ENCODE measurements around the gene CILP2.

The CILP2 gene, protein sequence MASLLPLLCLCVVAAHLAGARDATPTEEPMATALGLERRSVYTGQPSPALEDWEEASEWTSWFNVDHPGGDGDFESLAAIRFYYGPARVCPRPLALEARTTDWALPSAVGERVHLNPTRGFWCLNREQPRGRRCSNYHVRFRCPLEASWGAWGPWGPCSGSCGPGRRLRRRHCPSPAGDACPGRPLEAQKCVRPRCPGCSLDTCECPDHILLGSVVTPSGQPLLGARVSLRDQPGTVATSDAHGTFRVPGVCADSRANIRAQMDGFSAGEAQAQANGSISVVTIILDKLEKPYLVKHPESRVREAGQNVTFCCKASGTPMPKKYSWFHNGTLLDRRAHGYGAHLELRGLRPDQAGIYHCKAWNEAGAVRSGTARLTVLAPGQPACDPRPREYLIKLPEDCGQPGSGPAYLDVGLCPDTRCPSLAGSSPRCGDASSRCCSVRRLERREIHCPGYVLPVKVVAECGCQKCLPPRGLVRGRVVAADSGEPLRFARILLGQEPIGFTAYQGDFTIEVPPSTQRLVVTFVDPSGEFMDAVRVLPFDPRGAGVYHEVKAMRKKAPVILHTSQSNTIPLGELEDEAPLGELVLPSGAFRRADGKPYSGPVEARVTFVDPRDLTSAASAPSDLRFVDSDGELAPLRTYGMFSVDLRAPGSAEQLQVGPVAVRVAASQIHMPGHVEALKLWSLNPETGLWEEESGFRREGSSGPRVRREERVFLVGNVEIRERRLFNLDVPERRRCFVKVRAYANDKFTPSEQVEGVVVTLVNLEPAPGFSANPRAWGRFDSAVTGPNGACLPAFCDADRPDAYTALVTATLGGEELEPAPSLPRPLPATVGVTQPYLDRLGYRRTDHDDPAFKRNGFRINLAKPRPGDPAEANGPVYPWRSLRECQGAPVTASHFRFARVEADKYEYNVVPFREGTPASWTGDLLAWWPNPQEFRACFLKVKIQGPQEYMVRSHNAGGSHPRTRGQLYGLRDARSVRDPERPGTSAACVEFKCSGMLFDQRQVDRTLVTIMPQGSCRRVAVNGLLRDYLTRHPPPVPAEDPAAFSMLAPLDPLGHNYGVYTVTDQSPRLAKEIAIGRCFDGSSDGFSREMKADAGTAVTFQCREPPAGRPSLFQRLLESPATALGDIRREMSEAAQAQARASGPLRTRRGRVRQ

DNA sequence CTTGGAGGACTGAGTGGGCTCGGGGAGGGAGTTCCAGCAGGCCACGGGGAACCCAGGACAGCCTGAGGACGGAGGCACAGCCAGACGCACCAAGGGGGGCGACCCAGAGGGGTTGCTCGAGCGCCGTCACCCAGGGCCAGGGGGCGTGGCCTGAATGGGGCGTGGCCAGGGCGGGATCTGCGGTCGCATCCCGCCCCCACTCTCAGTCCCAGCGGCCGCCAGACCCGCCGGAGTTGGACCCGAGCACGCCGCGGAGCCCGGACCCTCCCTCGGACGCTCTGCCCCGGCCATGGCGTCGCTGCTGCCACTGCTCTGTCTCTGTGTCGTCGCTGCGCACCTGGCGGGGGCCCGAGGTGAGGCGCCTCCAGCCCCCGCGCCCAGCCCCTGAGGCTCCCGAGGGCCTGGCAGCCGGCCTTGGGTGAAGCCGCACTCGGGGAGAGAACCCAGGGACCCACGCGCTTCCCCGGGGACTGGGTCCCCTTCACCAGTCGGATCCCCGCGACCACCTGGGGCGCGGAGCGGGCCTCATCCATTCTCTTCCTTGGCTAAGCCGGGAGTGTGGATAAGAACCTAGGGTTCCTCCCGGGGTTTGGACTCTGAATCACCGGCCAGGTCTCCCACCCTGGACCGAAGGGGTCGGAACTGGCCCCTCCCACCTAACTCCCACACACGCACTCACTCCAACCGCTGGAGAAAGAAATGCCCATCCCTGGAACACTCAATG is at the start of gene CILP2:
Gene CILP2, plus strand, starts transcription at position 205 of the 724 bp plus-strand sequence. Its CDS starts 85 bp downstream, at position 290.
- no peak for DNase-seq (ENCODE audit: low spot score)

DNA sequence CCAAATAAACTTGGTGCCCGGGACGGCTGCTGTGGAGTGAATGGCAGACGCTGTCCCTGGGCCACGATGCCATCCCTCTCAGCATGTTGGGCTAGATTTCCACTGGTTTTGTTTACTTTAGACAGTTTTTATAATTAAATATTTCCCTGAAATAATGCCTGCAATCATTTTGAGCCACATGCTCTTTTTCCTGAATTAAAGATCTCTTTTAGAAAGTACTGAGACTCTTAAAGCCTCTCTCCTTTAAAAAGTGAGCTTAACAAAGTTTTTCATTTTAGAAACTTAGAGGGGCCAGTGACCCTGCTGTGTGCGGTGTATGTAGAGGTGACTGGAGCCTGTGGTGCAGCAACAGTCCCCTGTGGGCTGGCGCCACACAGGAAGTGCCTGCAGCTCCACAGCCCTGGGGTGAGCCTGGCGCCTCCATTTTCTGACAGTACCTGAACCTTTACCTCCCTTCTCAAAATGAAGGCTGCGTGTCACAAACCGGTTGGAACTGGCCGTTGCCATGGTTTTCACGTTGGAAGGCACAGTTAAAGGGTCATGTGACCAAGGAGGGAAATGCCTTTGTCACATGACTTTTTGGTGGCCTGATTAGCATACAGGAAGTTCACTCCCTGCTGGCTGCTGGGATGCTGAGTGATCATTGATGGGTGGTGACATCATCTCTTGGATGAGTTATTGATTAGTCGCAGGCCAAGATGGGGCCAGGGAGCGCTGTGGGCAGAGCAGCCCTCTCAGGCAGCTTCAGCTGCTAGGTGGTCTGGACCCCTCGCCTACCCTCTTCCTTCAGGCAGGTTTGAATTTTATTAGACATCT is 49.0 kb upstream of the CILP2 start:
- DNase-seq (ENCODE audit: low spot score): peak; percentile 87

DNA sequence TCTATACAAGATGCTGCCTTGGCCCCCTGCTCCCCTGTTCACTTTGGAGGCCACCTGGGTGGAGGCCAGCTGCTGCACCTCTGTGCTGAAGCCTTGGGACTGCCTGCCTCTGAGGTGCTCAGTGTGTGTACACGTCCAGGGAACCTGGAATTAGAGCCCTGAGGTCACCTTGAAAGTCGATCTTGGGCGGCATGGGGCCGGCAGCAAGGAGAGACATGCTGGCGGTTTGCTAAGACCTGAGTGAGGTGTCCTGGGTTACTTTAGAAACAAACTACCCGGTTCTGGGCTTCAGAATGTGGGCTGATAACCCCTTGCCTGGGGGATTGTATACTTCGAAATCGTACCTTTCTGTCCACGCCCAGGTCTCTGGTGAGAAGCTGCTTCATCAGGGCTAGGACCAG is 48.3 kb upstream of the CILP2 start:
- no peak for DNase-seq (ENCODE audit: low spot score)

DNA sequence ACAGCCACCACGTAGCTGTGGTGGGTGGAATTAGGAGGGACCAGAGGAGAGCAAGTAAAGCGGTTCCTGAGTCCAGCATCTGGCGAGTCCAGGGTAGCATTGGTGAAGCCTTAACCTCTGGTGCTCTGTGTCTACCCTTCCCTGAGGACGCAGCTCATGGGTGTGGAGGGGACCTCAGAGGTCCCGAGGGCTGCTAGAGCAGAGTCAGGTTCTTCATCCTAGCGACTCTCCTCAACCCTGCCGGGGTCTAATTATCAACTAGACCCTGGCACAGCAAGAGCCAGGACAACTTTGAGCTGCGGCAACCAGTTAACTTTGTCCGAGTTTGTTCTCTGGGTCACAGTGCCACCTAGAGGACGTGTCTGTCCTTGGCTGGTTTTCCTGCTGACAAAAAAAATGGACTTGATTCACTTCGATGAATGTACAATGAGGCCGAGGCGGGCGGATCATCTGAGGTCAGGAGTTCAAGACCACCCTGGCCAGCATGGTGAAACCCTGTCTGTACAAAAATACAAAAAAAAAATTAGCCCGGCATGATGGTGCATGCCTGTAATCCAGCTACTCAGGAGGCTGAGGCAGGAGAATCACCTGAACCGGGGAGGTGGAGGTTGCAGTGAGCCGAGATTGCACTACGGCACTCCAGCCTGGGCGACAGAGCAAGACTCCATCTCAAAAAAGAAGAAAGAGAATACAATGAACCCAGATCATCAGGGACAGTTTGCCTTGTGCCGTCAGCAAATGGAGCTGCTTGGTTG is 47.7 kb upstream of the CILP2 start:
- peak; percentile 88 for DNase-seq (ENCODE audit: low spot score)

DNA sequence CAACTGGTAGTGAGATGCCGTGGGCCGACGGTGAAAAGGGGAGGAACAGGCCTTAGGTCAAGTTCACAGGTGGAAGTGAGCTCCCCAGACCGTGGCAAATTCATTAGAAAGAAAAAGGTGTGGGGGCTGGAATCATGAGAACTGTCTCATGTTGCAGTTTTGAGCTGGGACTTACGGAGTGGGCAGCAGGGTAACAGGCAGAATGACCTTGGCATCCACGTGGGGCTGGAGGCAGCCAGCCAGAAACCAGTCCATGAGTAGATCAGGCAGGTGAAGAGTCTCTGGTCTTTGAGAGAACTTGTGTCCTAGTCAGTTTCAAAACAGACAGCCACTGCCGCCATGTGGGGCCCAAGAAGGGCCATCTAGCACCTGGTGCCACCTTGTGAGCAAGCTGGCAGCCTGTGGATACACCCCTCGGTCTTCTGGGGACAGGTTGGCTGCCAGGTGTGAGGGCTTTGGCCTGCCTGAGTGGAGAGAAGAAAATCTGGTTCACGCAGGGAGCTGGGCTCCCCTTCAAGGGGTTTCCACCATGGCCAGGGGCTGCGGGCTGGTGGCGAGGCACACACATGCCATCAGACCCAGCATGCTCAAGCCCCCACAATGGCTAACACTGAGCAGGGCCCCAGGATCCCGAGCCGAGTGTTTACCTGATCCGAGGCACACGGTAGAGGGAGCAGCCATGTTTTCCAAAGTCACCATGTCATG is 46.6 kb upstream of the CILP2 start:
- no peak for DNase-seq (ENCODE audit: low spot score)

DNA sequence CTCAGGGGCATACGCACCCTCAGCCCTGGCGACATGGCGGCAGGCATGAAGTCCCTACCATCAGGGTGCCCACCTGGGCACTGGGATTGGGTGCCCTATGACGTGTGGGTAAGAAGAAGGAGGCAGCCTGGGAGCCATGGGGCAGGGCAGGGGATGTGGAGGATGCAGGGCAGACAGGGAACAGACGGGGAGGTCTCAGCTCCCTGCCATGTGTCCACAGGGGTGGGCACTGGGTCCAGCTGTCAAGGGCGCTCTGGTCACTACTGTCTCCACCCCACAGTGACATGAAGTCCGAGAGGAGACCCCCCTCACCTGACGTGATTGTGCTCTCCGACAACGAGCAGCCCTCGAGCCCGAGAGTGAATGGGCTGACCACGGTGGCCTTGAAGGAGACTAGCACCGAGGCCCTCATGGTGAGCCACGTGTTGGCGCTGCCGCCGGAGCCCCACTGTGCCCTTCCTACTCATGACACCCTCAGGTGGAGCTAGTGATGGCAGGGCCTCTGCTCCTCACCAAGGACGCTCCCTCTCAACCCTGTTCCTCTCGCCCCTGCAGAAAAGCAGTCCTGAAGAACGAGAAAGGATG is 45.9 kb upstream of the CILP2 start:
- no peak for DNase-seq (ENCODE audit: low spot score)

DNA sequence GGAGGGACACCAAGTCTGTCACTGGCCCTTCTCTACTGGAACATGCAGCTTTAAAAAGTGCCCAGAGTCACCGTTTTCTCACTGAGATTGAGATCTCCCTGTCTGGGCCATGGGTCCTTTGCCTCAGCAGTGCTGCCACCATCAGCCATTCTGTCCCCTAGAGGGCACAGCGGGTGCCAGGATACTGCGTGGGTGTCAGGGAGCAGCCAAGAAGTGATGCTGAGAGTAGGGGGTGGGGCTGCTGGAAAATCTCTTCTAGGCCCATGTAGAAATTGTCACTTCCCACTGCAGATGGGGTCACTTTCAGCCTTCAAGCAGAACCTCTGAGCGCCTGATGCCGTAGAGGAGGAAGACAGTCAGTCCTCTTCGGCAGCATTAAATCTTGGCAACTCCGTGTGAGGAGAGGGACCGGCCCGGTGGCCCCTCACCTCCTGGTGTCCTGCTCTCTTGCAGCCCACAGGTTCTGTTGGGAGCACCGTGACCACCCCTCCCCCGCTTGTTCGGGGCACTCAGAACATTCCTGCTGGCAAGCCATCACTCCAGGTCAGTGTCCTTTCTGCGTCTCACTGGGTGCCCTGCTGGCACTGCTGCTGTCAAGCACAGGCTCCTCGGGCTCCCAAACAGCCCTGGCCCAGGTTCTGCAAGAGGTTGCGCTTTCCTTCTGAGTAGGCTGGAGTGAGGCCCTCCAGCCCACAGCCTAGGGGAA is 44.1 kb upstream of the CILP2 start:
- no peak for DNase-seq (ENCODE audit: low spot score)

DNA sequence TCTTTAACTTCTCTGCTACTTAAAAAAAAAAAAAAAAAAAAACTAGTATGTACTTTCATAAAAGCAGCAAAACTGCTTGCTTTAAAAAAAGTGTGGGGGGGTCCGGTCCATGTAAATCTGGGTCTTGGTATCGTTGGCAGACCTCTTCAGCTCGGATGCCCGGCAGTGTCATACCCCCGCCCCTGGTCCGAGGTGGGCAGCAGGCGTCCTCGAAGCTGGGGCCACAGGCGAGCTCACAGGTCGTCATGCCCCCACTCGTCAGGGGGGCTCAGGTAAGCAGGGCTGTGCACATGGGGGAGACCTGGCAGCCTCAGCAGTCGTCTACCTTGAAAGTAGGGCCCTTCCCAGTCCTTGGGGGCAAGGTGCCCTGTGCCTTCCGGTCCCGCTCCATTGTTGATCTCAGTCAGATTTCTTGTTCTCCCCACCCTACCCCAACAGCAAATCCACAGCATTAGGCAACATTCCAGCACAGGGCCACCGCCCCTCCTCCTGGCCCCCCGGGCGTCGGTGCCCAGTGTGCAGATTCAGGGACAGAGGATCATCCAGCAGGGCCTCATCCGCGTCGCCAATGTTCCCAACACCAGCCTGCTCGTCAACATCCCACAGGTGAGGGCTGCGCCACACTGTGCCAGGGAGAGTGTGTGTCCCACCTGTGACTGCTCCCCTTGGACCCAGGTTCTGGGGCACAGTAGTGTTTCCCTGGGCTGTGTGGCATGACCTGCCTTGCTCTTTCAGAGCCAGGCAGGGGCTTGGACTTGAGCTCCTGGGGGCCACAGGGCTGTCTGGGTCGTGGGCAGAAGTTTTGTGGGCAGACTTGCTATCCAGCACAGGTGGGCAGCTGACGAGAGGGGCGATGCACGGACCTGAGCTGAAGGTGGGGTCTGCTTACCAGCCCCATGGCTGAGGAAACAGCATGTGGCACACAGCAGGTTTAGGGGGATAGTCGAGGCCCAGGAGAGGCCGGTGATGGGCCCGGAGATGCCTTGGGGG is 42.2 kb upstream of the CILP2 start:
- DNase-seq (ENCODE audit: low spot score): no peak

DNA sequence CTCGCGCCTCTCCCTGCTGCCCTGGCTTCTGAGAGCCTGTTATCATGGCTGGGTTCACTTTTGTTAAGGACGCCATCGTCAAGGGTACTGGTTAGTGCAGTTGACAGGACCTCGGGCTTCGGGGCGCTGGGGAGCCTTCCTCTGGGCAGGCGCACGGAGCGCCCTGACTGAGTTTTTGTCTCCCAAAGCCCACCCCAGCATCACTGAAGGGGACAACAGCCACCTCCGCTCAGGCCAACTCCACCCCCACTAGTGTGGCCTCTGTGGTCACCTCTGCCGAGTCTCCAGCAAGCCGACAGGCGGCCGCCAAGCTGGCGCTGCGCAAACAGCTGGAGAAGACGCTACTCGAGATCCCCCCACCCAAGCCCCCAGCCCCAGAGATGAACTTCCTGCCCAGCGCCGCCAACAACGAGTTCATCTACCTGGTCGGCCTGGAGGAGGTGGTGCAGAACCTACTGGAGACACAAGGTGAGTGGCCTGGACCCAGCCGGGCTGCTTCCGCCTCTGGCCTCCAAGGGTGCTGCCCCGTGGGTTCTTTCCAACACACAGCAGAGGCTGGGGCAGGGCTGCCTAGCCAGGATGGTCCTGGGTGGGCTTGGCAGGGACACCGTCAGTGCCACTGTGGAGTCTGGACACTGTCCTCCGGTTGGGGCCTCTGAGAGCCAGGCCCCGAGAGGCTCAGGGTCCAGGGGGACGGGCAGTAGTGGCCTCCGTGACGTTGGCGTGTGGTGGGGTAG is 39.6 kb upstream of the CILP2 start:
- no peak for DNase-seq (ENCODE audit: low spot score)

DNA sequence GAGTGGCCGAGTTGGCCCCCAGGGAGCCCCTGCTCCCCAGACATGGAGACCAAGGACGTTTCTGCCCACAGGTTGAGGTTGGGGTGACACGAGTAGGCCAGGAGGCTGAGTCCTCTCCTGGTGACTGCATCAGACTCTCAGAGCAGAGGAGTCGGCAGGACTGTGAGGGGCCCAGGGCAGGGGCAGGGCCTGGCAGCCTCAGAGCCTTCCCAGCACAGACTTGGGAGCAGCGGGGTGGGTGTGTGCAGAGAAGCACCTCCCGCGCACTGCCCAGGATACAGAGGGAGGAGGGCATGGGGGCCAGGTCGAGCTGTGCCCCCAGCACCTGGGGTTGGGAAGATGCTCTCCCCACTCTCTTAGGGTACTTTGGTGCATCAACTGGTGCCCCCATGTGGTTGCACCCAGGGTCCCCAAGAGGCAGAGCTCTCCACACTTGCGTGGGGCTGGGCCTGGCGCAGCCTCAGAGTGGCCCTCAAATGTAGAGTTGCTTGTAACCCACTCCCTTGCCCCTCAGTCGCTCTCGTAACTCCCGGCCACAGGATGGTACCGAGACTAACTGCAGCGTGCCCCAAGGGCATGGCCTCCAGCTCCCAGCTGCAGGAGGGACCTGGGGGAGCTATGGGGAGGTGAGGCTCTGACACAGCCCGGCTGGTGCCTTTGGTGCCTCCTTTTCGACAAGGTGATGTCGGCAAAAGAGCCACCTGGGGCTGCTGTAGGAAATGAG is 38.6 kb upstream of the CILP2 start:
- no peak for DNase-seq (ENCODE audit: low spot score)

DNA sequence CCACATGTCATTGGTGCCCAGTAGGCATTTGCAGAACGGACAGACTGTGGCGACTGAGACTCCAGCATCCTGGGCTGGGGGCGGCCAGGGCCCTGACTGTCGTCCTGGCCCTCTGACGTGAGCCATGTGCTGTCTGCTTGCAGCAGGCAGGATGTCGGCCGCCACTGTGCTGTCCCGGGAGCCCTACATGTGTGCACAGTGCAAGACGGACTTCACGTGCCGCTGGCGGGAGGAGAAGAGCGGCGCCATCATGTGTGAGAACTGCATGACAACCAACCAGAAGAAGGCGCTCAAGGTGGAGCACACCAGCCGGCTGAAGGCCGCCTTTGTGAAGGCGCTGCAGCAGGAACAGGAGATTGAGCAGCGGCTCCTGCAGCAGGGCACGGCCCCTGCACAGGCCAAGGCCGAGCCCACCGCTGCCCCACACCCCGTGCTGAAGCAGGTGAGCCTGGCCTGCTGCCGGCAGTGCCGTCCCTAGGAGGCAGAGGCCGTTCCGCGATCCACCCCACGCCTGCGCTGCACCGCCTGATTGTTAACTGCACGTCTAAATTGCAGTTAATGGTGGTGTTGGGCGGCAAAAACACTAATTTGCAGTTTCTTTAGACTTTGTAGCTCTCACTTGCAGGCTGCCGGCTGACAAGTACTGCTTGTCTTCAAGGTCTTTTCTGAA is 37.0 kb upstream of the CILP2 start:
- DNase-seq (ENCODE audit: low spot score): no peak

DNA sequence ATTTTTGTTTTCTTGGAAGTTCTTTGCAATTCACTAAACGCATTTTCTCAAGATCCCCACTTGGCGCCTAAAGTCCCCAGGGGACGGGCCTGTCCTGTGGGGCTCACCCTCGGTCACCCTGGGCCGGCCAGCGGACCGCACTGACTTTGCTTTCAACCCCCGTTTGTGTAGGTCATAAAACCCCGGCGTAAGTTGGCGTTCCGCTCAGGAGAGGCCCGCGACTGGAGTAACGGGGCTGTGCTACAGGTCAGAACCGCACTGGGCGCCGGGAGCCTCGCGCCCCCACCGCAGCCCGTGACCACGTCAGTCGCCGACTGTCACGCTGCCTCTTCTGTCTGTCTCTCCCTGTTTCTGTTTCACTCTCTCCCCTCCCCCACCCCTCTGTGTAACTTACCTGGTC is 36.3 kb upstream of the CILP2 start:
- DNase-seq (ENCODE audit: low spot score): no peak

DNA sequence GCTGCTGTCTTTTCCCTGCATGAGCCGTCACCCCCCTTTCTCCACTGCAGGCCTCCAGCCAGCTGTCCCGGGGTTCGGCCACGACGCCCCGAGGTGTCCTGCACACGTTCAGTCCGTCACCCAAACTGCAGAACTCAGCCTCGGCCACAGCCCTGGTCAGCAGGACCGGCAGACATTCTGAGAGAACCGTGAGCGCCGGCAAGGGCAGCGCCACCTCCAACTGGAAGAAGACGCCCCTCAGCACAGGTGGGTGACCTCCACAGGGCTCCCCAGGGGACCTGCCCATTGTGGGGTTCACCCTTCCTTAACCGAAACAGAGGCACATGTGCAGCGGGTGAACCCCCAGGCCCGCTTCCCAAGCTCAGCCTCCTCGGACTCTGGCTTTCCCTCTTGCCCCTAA is 35.8 kb upstream of the CILP2 start:
- no peak for DNase-seq (ENCODE audit: low spot score)

DNA sequence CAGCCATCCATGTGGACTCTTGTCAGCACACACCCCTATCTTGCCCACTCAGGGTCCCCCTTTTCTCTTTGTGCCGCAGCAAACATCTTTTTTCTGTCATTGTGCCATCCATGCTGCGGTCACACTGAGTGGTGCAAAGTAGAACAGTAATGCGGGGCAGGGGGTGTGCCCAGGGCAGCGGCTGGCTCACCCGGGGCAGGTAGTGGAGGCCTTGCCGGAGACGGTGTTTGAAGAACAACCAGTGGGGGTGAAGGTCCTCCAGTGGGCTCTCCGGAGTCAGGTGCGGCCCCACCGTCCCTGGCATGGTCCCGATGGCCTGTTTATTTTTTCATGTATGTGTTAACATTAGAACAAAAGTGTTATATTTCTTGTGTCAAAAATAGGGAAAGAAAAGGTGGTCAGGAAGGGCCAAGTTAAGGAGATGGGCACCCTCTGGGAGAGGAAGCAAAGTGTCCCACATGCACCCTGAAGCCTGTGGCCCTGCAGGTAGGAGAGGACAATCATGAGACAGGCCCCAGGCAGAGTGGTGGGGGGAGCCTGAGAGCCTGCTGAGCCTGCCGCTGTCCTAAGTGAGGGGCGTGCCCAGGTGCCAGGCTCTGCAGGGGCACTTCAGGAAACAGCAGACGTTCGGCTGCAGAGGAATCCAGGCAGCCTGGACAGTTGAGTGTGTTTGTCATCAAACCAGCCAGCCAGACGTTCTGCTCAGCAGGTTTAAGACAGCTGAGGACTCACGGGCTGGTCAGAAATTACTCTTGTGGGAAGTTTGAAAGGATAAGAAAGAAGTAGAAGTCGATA is 35.1 kb upstream of the CILP2 start:
- no peak for DNase-seq (ENCODE audit: low spot score)
